Liver (tissue), 9 donors: ENCODE data around the gene TNF. TPM values are rescaled to one million over a fixed set of nuclear protein-coding genes. Genes with fewer than 3 reads are reported as not detected.
A peak's percentile ranks its signal among the peaks of the same experiment; 100 is the strongest.

Source experiments
- DNase-seq: peaks from one replicate; pipeline ENCODE4 v3.0.0-alpha.2; 2017; ENCODE audit warnings: low spot score
- H3K27ac ChIP-seq, 2 donors: one replicate each; pipeline ENCODE4 v1.7.0; 2013; ENCODE audit warnings: inconsistent platforms in 2 of 2, low read length in 2 of 2, control low read depth in 1 of 2, low read depth in 1 of 2, mild to moderate bottlenecking in 1 of 2
- H3K27me3 ChIP-seq, 4 donors: one replicate each; pipeline versions ENCODE4 v1.6.1 to v1.7.0; 2013; ENCODE audit warnings: low read length in 3 of 4, inconsistent platforms in 1 of 4, mild to moderate bottlenecking in 1 of 4, moderate library complexity in 1 of 4; ENCODE audit not compliant: control insufficient read depth in 4 of 4, insufficient read depth in 4 of 4
- H3K36me3 ChIP-seq, 4 donors: one replicate each; pipeline versions ENCODE4 v1.6.1 to v1.7.0; 2013; ENCODE audit warnings: low read length in 3 of 4, mild to moderate bottlenecking in 3 of 4, low read depth in 1 of 4, moderate library complexity in 1 of 4; ENCODE audit not compliant: control insufficient read depth in 4 of 4, insufficient read depth in 3 of 4
- H3K4me1 ChIP-seq, 4 donors: one replicate each; pipeline versions ENCODE4 v1.6.1 to v1.7.0; 2013; ENCODE audit warnings: low read length in 3 of 4, mild to moderate bottlenecking in 3 of 4, moderate library complexity in 1 of 4; ENCODE audit not compliant: control insufficient read depth in 4 of 4, insufficient read depth in 4 of 4
- H3K4me3 ChIP-seq, 3 donors: one replicate each; pipeline versions ENCODE4 v1.6.1 to v1.7.0; 2013; ENCODE audit warnings: low read length in 3 of 3, control low read depth in 1 of 3, low read depth in 1 of 3, mild to moderate bottlenecking in 1 of 3
- H3K9ac ChIP-seq, 2 donors: one replicate each; pipeline ENCODE4 v1.7.0; 2013; ENCODE audit warnings: low read length in 2 of 2, mild to moderate bottlenecking in 2 of 2, moderate library complexity in 2 of 2, control low read depth in 1 of 2, low read depth in 1 of 2
- H3K9me3 ChIP-seq, 4 donors: one replicate each; pipeline versions ENCODE4 v1.6.1 to v1.7.0; 2013; ENCODE audit warnings: low read length in 3 of 4; ENCODE audit not compliant: control insufficient read depth in 4 of 4
- FOXA1 ChIP-seq: IDR thresholded peaks from 2 replicates; pipeline ENCODE4 v1.6.1; 2016; ENCODE audit warnings: antibody characterized with exemption
- NR2F2 ChIP-seq: IDR thresholded peaks from 2 replicates; pipeline ENCODE4 v1.6.1; 2016; ENCODE audit warnings: antibody characterized with exemption
- TAF1 ChIP-seq: conservative IDR thresholded peaks from 2 replicates; pipeline ENCODE4 v1.6.1; 2016; ENCODE audit warnings: antibody characterized with exemption, mild to moderate bottlenecking
- WGBS: extraction: QIAGEN DNeasy Blood & Tissue Kit; methylation state at CpG from one replicate; pipeline ENCODE4 v1.1.7; 2013; 5-methylcytosine and 5-hydroxymethylcytosine counted together
- polyA plus RNA-seq, 2 donors: library from polyadenylated mRNA; stranded (reverse) in 1 of 2; unstranded in 1 of 2; fragments of 200-250 nt in 1 of 2; fragments of >200 nt in 1 of 2; fragmentation: Nextera tagmentation in 1 of 2; extraction: Ambion mirVana in 1 of 2; gene quantifications; one replicate each; pipeline versions ENCODE4 v1.2.1 to v1.2.3, GENCODE V29; 2013 to 2015
- total RNA-seq, 2 donors: library from RNA; depleted of rRNA; stranded (reverse); fragments of >200 nt; gene quantifications; one replicate each; pipeline ENCODE4 v1.2.3, GENCODE V29; 2014
- TF ChIP-seq, protein P1 (sequence below): IDR thresholded peaks from 2 replicates; pipeline ENCODE4 v1.6.1; 2016; ENCODE audit warnings: antibody characterized with exemption, mild to moderate bottlenecking
- TF ChIP-seq, protein P2 (sequence below): fragments of 150-350 bp; IDR thresholded peaks from 2 replicates; pipeline ENCODE4 v1.5.1; 2017; ENCODE audit warnings: improper control_type of control experiment, low read depth, low read length; ENCODE audit not compliant: missing input control
- donor health status: healthy.
- donor health status: healthy.
- donor health status: healthy.
- donor health status: healthy.
- donor health status: healthy.

TNF gene
- total and polyA plus RNA-seq, 4 donors = 0.06 to 0.42 (median 0.19) TPM; not detected in 1

DNA sequence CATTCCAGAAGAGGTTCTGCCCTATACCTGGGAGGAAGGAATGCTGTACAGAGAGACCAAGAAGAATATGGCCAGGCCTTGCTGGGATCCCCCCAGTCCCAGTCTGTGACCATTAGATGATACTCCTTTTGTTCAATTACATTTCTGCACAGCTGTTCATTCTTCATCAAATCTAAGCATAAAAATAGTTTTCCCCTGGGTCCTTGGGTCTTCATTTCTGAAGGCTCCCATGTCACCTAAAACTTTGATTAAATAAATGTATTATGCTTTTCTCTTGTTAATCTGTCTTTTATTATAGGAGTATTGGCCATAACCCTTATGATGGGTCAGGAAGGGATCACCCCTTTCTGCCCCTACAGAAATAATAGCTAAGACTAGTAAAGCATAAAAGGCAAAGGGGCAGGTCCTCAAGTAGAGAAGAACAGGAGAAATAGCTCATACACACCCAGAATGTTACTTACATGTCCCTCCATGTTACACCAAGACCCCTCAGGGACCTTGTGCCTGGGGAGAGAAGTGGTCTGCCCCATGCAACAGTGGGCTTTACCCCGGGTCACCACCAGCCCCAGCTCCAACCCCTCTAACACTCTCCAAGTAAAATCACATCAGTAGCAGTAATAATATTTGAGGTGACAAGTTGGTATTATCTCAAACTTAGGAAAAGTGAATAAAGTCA is 5.4 kb upstream of the TNF start (continued):
- TF ChIP-seq, protein P1, sequence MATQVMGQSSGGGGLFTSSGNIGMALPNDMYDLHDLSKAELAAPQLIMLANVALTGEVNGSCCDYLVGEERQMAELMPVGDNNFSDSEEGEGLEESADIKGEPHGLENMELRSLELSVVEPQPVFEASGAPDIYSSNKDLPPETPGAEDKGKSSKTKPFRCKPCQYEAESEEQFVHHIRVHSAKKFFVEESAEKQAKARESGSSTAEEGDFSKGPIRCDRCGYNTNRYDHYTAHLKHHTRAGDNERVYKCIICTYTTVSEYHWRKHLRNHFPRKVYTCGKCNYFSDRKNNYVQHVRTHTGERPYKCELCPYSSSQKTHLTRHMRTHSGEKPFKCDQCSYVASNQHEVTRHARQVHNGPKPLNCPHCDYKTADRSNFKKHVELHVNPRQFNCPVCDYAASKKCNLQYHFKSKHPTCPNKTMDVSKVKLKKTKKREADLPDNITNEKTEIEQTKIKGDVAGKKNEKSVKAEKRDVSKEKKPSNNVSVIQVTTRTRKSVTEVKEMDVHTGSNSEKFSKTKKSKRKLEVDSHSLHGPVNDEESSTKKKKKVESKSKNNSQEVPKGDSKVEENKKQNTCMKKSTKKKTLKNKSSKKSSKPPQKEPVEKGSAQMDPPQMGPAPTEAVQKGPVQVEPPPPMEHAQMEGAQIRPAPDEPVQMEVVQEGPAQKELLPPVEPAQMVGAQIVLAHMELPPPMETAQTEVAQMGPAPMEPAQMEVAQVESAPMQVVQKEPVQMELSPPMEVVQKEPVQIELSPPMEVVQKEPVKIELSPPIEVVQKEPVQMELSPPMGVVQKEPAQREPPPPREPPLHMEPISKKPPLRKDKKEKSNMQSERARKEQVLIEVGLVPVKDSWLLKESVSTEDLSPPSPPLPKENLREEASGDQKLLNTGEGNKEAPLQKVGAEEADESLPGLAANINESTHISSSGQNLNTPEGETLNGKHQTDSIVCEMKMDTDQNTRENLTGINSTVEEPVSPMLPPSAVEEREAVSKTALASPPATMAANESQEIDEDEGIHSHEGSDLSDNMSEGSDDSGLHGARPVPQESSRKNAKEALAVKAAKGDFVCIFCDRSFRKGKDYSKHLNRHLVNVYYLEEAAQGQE = no peak
- no peak for TF ChIP-seq TAF1
- TF ChIP-seq NR2F2 = no peak
- TF ChIP-seq FOXA1 = no peak

GRCh38 chr6:31572041-31572911 is 3.1 kb upstream of the TNF start, which contains the start of gene LTA:
Gene LTA (plus strand): TSS chr6:31572289. CDS start chr6:31572743, 454 bp downstream.
- no peak for TF ChIP-seq FOXA1
- TF ChIP-seq, protein P2, sequence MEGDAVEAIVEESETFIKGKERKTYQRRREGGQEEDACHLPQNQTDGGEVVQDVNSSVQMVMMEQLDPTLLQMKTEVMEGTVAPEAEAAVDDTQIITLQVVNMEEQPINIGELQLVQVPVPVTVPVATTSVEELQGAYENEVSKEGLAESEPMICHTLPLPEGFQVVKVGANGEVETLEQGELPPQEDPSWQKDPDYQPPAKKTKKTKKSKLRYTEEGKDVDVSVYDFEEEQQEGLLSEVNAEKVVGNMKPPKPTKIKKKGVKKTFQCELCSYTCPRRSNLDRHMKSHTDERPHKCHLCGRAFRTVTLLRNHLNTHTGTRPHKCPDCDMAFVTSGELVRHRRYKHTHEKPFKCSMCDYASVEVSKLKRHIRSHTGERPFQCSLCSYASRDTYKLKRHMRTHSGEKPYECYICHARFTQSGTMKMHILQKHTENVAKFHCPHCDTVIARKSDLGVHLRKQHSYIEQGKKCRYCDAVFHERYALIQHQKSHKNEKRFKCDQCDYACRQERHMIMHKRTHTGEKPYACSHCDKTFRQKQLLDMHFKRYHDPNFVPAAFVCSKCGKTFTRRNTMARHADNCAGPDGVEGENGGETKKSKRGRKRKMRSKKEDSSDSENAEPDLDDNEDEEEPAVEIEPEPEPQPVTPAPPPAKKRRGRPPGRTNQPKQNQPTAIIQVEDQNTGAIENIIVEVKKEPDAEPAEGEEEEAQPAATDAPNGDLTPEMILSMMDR = no peak
- TF ChIP-seq, protein P1 = no peak
- Histone ChIP-seq H3K36me3 (no peaks in the 10 kb centered on the region), H3K4me3 (no peak within 1 kb of the TSS), H3K9ac (no peak within 1 kb of the TSS), H3K4me1 (no peaks in the 10 kb centered on the region), H3K27me3 (no peaks in the 10 kb centered on the region), H3K9me3 (no peaks in the 10 kb centered on the region), H3K27ac (peak within 1 kb of the TSS in 1 of 2 donors; percentile 52)
- no peak for DNase-seq
- 85% methylated on average over 27 of the region's 27 CpGs for WGBS
